GM12878 (cell line): ENCODE measurements around the gene XRRA1. TPM values are rescaled to one million over a fixed set of nuclear protein-coding genes. Genes with fewer than 3 reads are reported as not detected.

Experiments
- ATAC-seq: fragments of 200-7000 bp; cut with Tn5 transposase; 3 replicates; pipeline ENCODE4 v1.9.1; 2020; ENCODE audit warnings: mild to moderate bottlenecking, moderate library complexity
- BruUV-seq: library from RNA; stranded (reverse); fragments of 400-500 nt; replicated peaks from 2 replicates; lab custom pipeline; 2021; lab: Mats Ljungman, UMichigan
- CTCF ChIA-PET: fragments of 300-600 bp; sonication (Branson Sonifier 250); formaldehyde crosslinking; extraction: SDS; loops from one replicate; lab custom pipeline; 2021; ENCODE audit warnings: inconsistent platforms; lab: Yijun Ruan, JAX
- POLR2A ChIA-PET: fragments of 350-600 bp; formaldehyde crosslinking; extraction: SDS; loops from one replicate; lab custom pipeline; 2021; ENCODE audit warnings: inconsistent platforms; lab: Charles Lee
- RAD21 ChIA-PET: fragments of 300-600 bp; sonication (Branson Sonifier 250); formaldehyde crosslinking; loops from one replicate; lab custom pipeline; 2023; ENCODE audit warnings: antibody characterized with exemption; ENCODE audit not compliant: unreplicated experiment; lab: Charles Lee
- SMC1A ChIA-PET: fragments of 300-600 bp; sonication (Branson Sonifier 250); formaldehyde crosslinking; loops from one replicate; lab custom pipeline; 2023; ENCODE audit not compliant: unreplicated experiment, uncharacterized antibody; lab: Charles Lee
- DNase-seq: peaks from one replicate; pipeline ENCODE4 v3.0.0-alpha.2; 2011; ENCODE audit warnings: low read depth, low spot score
- FAIRE-seq: peaks from 3 replicates; lab custom pipeline; 2011; peaks lifted over from hg19 to GRCh38; lab: Jason Lieb, UNC
- H2AFZ ChIP-seq: 2 replicates; pipeline ENCODE4 v1.6.0; 2011; ENCODE audit warnings: low read depth, low read length, control low read depth; ENCODE audit not compliant: control insufficient read depth
- H3K27ac ChIP-seq: 2 replicates; pipeline ENCODE4 v1.5.1; 2011; ENCODE audit warnings: control low read depth; ENCODE audit not compliant: control insufficient read depth, insufficient read depth
- H3K27me3 ChIP-seq, 2 experiments: replicated peaks in 1 of 2; 2 replicates each; pipeline versions ENCODE4 v1.6.0 to v1.6.1; 2011; ENCODE audit warnings: low read length in 1 of 2; ENCODE audit not compliant: control insufficient read depth in 2 of 2, insufficient read depth in 2 of 2
- H3K36me3 ChIP-seq, 2 experiments: 2 replicates each; pipeline ENCODE4 v1.5.1; 2011; ENCODE audit warnings: low read length in 1 of 2; ENCODE audit not compliant: control insufficient read depth in 2 of 2, insufficient read depth in 2 of 2
- H3K4me1 ChIP-seq: 2 replicates; pipeline ENCODE4 v1.6.1; 2011; ENCODE audit warnings: mild to moderate bottlenecking, low read length, moderate library complexity, mixed read lengths; ENCODE audit not compliant: control insufficient read depth, insufficient read depth
- H3K4me2 ChIP-seq: 2 replicates; pipeline ENCODE4 v1.6.0; 2011; ENCODE audit warnings: control low read depth; ENCODE audit not compliant: control insufficient read depth, insufficient read depth
- H3K4me3 ChIP-seq: fragments of 200-600 bp; sonication (generic); 2 replicates; pipeline ENCODE4 v1.5.1; 2016
- H3K79me2 ChIP-seq: 2 replicates; pipeline ENCODE4 v1.6.0; 2011; ENCODE audit warnings: low read length; ENCODE audit not compliant: control insufficient read depth, insufficient read depth
- H3K9ac ChIP-seq: 2 replicates; pipeline ENCODE4 v1.8.0; 2011; ENCODE audit warnings: low read length, control low read depth, mixed read lengths; ENCODE audit not compliant: control insufficient read depth, insufficient read depth
- H3K9me3 ChIP-seq: replicated peaks from 3 replicates; pipeline ENCODE4 v1.5.1; 2011; ENCODE audit warnings: mild to moderate bottlenecking, low read length; ENCODE audit not compliant: control insufficient read depth, insufficient read depth
- H4K20me1 ChIP-seq: 2 replicates; pipeline ENCODE4 v1.6.0; 2011; ENCODE audit not compliant: control insufficient read depth, insufficient read depth
- CBX5 ChIP-seq: sonication (generic); IDR thresholded peaks from 2 replicates; pipeline ENCODE4 v1.6.1; 2016; ENCODE audit warnings: low read depth, moderate library complexity, mild to moderate bottlenecking, inconsistent platforms
- CREM ChIP-seq: IDR thresholded peaks from 2 replicates; pipeline ENCODE4 v1.6.1; 2014; ENCODE audit warnings: antibody characterized with exemption, low read depth
- MYB ChIP-seq: fragments of 150-350 bp; IDR thresholded peaks from 2 replicates; pipeline ENCODE4 v1.6.1; 2014; ENCODE audit warnings: mild to moderate bottlenecking, low read depth, low read length, borderline replicate concordance
- RELB ChIP-seq: fragments of 450-650 bp; IDR thresholded peaks from 2 replicates; pipeline ENCODE4 v1.6.1; 2017; ENCODE audit warnings: low read depth, mild to moderate bottlenecking, moderate library complexity
- WGBS: methylation state at CpG from one replicate; pipeline ENCODE4 v1.1.6; 2016; ENCODE audit warnings: low lambda C conversion rate; ENCODE audit not compliant: insufficient replicate concordance, insufficient coverage; ENCODE audit errors: missing lambda C conversion rate; 5-methylcytosine and 5-hydroxymethylcytosine counted together
- in situ Hi-C: fragments of 300-500 bp; cut with MboI; formaldehyde crosslinking; loops from 9 replicates; pipeline ENCODE4 v1.14.3; 2018; ENCODE audit warnings: mixed read lengths
- intact Hi-C: fragments of 100-400 bp; cut with micrococcal nuclease; formaldehyde crosslinking; loops from one replicate; pipeline ENCODE4 v1.14.2; 2022; ENCODE audit not compliant: unreplicated experiment
- polyA plus RNA-seq, 11 experiments: library from polyadenylated mRNA; depleted of rRNA in 4 of 11; unstranded in 6 of 11; stranded (reverse) in 5 of 11; fragments of >200 nt; fragmentation: Nextera tagmentation in 4 of 11; fragmentation: Illumina TruSeq in 1 of 11; extraction: Ambion mirVana in 4 of 11; extraction: Trizol in 1 of 11; gene quantifications; 1 replicate in 1 of 11; 2 replicates in 10 of 11; pipeline versions ENCODE4 v1.2.1 to v1.2.3, GENCODE V29; 2011 to 2016; ENCODE audit warnings: inconsistent platforms in 2 of 11, missing spikeins in 2 of 11, low read depth in 1 of 11
- total RNA-seq, 4 experiments: library from RNA; depleted of rRNA in 3 of 4; stranded (reverse); fragments of >200 nt in 3 of 4; fragmentation: Illumina TruSeq in 1 of 4; extraction: Trizol in 1 of 4; gene quantifications; 2 replicates each; pipeline versions ENCODE4 v1.2.1 to v1.2.3, GENCODE V29; 2013 to 2021

The XRRA1 gene
- total and polyA plus RNA-seq, 10 of the 15 experiments (the other 5 are each of a cell fraction or from before 2014, with no cell fraction given): 2.5 to 8.8 (median 4.6) TPM

- no peak overlapping the region for H2AFZ ChIP-seq
- no peak overlapping the region for H3K9ac ChIP-seq
- H3K27me3 ChIP-seq: no peaks in the 10 kb centered on the region
- H3K9me3 ChIP-seq: no peaks in the 10 kb centered on the region
- intact Hi-C loops: no loop called here
- H3K4me1 ChIP-seq: peaks cover 10% of the 10 kb centered on the region
- no peaks in the 10 kb centered on the region for H4K20me1 ChIP-seq
- RAD21 ChIA-PET: interaction anchor here (1.7 kb wide), 1 partner anchor 203 kb away, joined by 4 read pairs; no protein-coding TSS in a partner anchor
- CTCF ChIA-PET: interaction anchor here (0.5 to 5.1 kb wide), 9 partner anchors 8 to 284 kb away, joined by 3 to 31 read pairs (median 3); no protein-coding TSS in a partner anchor
- H3K4me2 ChIP-seq: no peak overlapping the region
- H3K4me3 ChIP-seq: no peak overlapping the region
- no peak for TF ChIP-seq RELB
- no peak for TF ChIP-seq MYB
- no peak for TF ChIP-seq CBX5
- no peak for TF ChIP-seq CREM
- TF ChIP-seq, all 136 proteins: peak for 0
- Histone ChIP-seq H3K36me3 (peaks cover 0 to 2% of the 10 kb centered on the region in 2 experiments; a peak in 2 of 4 replicates), H3K27ac (no peak overlapping the region), H3K79me2 (no peaks in the 10 kb centered on the region)
- POLR2A ChIA-PET: interaction anchor here (1.3 kb wide), 1 partner anchor 11 kb away, joined by 3 read pairs; the partner anchor contains the start of genes SPCS2 and XRRA1
- in situ Hi-C loops: no loop called here
- no TSS peak for BruUV-seq
- WGBS: 88% methylated on average over 5 of the region's 5 CpGs
- no peak for ATAC-seq
- no peak for FAIRE-seq
- SMC1A ChIA-PET: interaction anchor here (0.9 to 1.5 kb wide), 3 partner anchors 20 to 268 kb away, joined by 3 to 5 read pairs (median 4); no protein-coding TSS in a partner anchor
- DNase-seq: no peak
Measured at GRCh38 chr11:74937696-74938475, 11.0 kb downstream of the XRRA1 start.
